ENCODE results near the gene CDK14. TPM values are rescaled to one million over a fixed set of nuclear protein-coding genes. Genes with fewer than 3 reads are reported as not detected.

Gene CDK14
- total RNA-seq, 1 donor, result 39.1 TPM

- no peak overlapping the region for H2AFZ ChIP-seq (ENCODE audit: low read length)
- peaks cover 1% of the 10 kb centered on the region for H4K20me1 ChIP-seq (ENCODE audit: insufficient read depth, low read length)
- no peak overlapping the region for H3K4me3 ChIP-seq (ENCODE audit: insufficient read depth, low read length)
- no peaks in the 10 kb centered on the region for H3K79me2 ChIP-seq (ENCODE audit: insufficient read depth, low read length)
- H3K4me2 ChIP-seq (ENCODE audit: insufficient read depth, low read length), result no peak overlapping the region
- no peaks in the 10 kb centered on the region for H3K9me3 ChIP-seq (ENCODE audit: low read depth, low read length)
- no peak for DNase-seq (ENCODE audit: insufficient read length, low spot score, missing footprints)
- H3K27me3 ChIP-seq (ENCODE audit: insufficient read depth, low read length), result no peaks in the 10 kb centered on the region
- H3K27ac ChIP-seq (ENCODE audit: low read depth, low read length), result no peak overlapping the region
- no peak for TF ChIP-seq CTCF (IDR thresholded peaks at IDR 0.05; ENCODE audit: extremely low read depth, low read depth, low read length)
- no peaks in the 10 kb centered on the region for H3K36me3 ChIP-seq (ENCODE audit: insufficient read depth, low read length)
- no peaks in the 10 kb centered on the region for H3K4me1 ChIP-seq (ENCODE audit: insufficient read depth, low read length)
Measured at GRCh38 chr7:90864088-90864487, 268.0 kb downstream of the CDK14 start.

- Histone ChIP-seq H3K9me3 (ENCODE audit: low read depth, low read length) (no peaks in the 10 kb centered on the region), H3K27me3 (ENCODE audit: insufficient read depth, low read length) (no peaks in the 10 kb centered on the region), H3K4me2 (ENCODE audit: insufficient read depth, low read length) (no peak overlapping the region), H2AFZ (ENCODE audit: low read length) (no peak overlapping the region), H4K20me1 (ENCODE audit: insufficient read depth, low read length) (peaks cover 3% of the 10 kb centered on the region), H3K79me2 (ENCODE audit: insufficient read depth, low read length) (no peaks in the 10 kb centered on the region), H3K27ac (ENCODE audit: low read depth, low read length) (no peak overlapping the region), H3K4me3 (ENCODE audit: insufficient read depth, low read length) (no peak overlapping the region), H3K36me3 (ENCODE audit: insufficient read depth, low read length) (no peaks in the 10 kb centered on the region), H3K4me1 (ENCODE audit: insufficient read depth, low read length) (no peaks in the 10 kb centered on the region)
- TF ChIP-seq CTCF (IDR thresholded peaks at IDR 0.05; ENCODE audit: extremely low read depth, low read depth, low read length), result no peak
- DNase-seq (ENCODE audit: insufficient read length, low spot score, missing footprints), result no peak
Measured at GRCh38 chr7:90869335-90869734, 273.2 kb downstream of the CDK14 start.

- DNase-seq (ENCODE audit: insufficient read length, low spot score, missing footprints), result peak; percentile 46
- peaks cover 3% of the 10 kb centered on the region for H4K20me1 ChIP-seq (ENCODE audit: insufficient read depth, low read length)
- H3K36me3 ChIP-seq (ENCODE audit: insufficient read depth, low read length), result no peaks in the 10 kb centered on the region
- H3K27me3 ChIP-seq (ENCODE audit: insufficient read depth, low read length), result no peaks in the 10 kb centered on the region
- no peak overlapping the region for H3K27ac ChIP-seq (ENCODE audit: low read depth, low read length)
- H2AFZ ChIP-seq (ENCODE audit: low read length), result no peak overlapping the region
- H3K4me1 ChIP-seq (ENCODE audit: insufficient read depth, low read length), result peaks cover 7% of the 10 kb centered on the region
- TF ChIP-seq CTCF (IDR thresholded peaks at IDR 0.05; ENCODE audit: extremely low read depth, low read depth, low read length), result no peak
- H3K9me3 ChIP-seq (ENCODE audit: low read depth, low read length), result no peaks in the 10 kb centered on the region
- no peak overlapping the region for H3K4me3 ChIP-seq (ENCODE audit: insufficient read depth, low read length)
- H3K79me2 ChIP-seq (ENCODE audit: insufficient read depth, low read length), result no peaks in the 10 kb centered on the region
- no peak overlapping the region for H3K4me2 ChIP-seq (ENCODE audit: insufficient read depth, low read length)
Measured at GRCh38 chr7:90876701-90877100, 280.6 kb downstream of the CDK14 start.

- no peak for TF ChIP-seq CTCF (IDR thresholded peaks at IDR 0.05; ENCODE audit: extremely low read depth, low read depth, low read length)
- Histone ChIP-seq H3K27me3 (ENCODE audit: insufficient read depth, low read length) (no peaks in the 10 kb centered on the region), H3K36me3 (ENCODE audit: insufficient read depth, low read length) (no peaks in the 10 kb centered on the region), H3K27ac (ENCODE audit: low read depth, low read length) (no peak overlapping the region), H4K20me1 (ENCODE audit: insufficient read depth, low read length) (peaks cover 3% of the 10 kb centered on the region), H2AFZ (ENCODE audit: low read length) (no peak overlapping the region), H3K4me2 (ENCODE audit: insufficient read depth, low read length) (peak overlapping the region; percentile 11), H3K79me2 (ENCODE audit: insufficient read depth, low read length) (no peaks in the 10 kb centered on the region), H3K4me1 (ENCODE audit: insufficient read depth, low read length) (peaks cover 7% of the 10 kb centered on the region), H3K9me3 (ENCODE audit: low read depth, low read length) (no peaks in the 10 kb centered on the region), H3K4me3 (ENCODE audit: insufficient read depth, low read length) (no peak overlapping the region)
- DNase-seq (ENCODE audit: insufficient read length, low spot score, missing footprints), result peak; percentile 48
Measured at GRCh38 chr7:90877201-90877600, 281.1 kb downstream of the CDK14 start.
